ENCODE results near the gene BLM. TPM values are rescaled to one million over a fixed set of nuclear protein-coding genes. Genes with fewer than 3 reads are reported as not detected.

The BLM gene
- total and polyA plus RNA-seq, 2 of the 8 experiments (the other 6 are each of a cell fraction or from before 2014, with no cell fraction given) = 15.2 to 46.7 TPM

DNA sequence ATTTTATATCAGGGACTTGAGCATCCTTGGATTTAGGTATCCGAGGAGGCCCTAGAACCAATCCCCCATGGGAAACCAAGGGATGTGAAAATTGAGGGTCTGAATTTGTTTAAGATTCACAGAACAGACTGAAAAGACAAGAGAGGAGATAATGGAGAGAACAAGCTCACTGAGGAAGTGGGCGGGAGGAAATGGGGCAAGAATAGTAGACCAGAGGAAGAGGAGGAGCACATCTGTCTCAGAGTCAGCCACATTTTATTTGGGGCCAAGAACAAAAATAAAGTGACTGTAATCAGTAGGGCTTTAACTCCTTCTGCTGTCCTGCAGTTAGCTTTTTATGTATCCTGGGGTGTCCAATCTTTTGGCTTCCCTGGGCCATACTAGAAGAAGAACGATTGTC, 63.8 kb downstream of the BLM start:
- Histone ChIP-seq H2BK120ac (replicated peaks; ENCODE audit: low read depth, low read length) (no peak overlapping the region), H3K27me3 (replicated peaks in 1 of 4; ENCODE audit: control insufficient read depth in 3 of 4, extremely low read depth in 1 of 4, insufficient read depth in 3 of 4, low read length in 3 of 4) (no peaks in the 10 kb centered on the region), H3K4me2 (ENCODE audit: insufficient read depth in 1 of 2, low read depth in 2 of 2, low read length in 2 of 2) (no peak overlapping the region), H3K18ac (ENCODE audit: extremely low read depth, low read length) (no peak overlapping the region), H3K4me1 (replicated peaks in 1 of 4; ENCODE audit: control insufficient read depth in 3 of 4, insufficient read depth in 4 of 4, low read length in 3 of 4) (no peaks in the 10 kb centered on the region), H4K91ac (replicated peaks; ENCODE audit: insufficient read length, low read length) (no peak overlapping the region), H2BK15ac (ENCODE audit: low read length) (no peak overlapping the region), H2BK20ac (ENCODE audit: low read length) (no peak overlapping the region), H2AFZ (ENCODE audit: low read length) (no peak overlapping the region), H3K23ac (ENCODE audit: insufficient read length) (no peak overlapping the region), H3K36me3 (ENCODE audit: control insufficient read depth in 2 of 4, insufficient read depth in 4 of 4, low read length in 3 of 4) (peaks cover 1 to 20% (median 11%) of the 10 kb centered on the region in 4 experiments; a peak in 7 of 8 replicates), H3K9me3 (ENCODE audit: insufficient read depth in 2 of 2, low read depth in 1 of 2, low read length in 1 of 2) (no peaks in the 10 kb centered on the region), H3K14ac (ENCODE audit: insufficient read length) (no peak overlapping the region), H4K5ac (ENCODE audit: insufficient read length, low read depth, low read length) (no peak overlapping the region), H3K27ac (ENCODE audit: low read depth, low read length) (no peak overlapping the region), H3K23me2 (ENCODE audit: low read depth, low read length) (no peaks in the 10 kb centered on the region), H4K8ac (ENCODE audit: extremely low read depth, insufficient read depth, low read length) (no peak overlapping the region), H4K20me1 (replicated peaks in 1 of 2; ENCODE audit: control insufficient read depth in 1 of 2, insufficient read depth in 2 of 2, low read length in 2 of 2) (peaks cover 0 to 1% of the 10 kb centered on the region in 2 experiments), H2AK5ac (ENCODE audit: low read depth, low read length) (no peak overlapping the region), H3K79me1 (ENCODE audit: low read depth, low read length) (no peaks in the 10 kb centered on the region), H3K56ac (replicated peaks; ENCODE audit: insufficient read length, low read depth, low read length) (no peak overlapping the region), H2BK5ac (ENCODE audit: low read depth, low read length) (no peak overlapping the region), H2BK12ac (ENCODE audit: low read depth, low read length) (no peak overlapping the region), H3K79me2 (ENCODE audit: control insufficient read depth in 1 of 2, insufficient read depth in 2 of 2, low read length in 2 of 2) (no peaks in the 10 kb centered on the region), H3K9ac (replicated peaks in 1 of 4; ENCODE audit: extremely low read depth in 1 of 4, low read depth in 3 of 4, low read length in 3 of 4) (no peak overlapping the region), H3K4ac (replicated peaks; ENCODE audit: insufficient read length, low read depth, low read length) (no peak overlapping the region), H3K4me3 (ENCODE audit: extremely low read depth in 1 of 4, insufficient read depth in 2 of 4, low read depth in 3 of 4, low read length in 4 of 4) (no peak overlapping the region)
- POLR2A ChIA-PET (ENCODE audit: partially characterized antibody) = interaction anchor here (1.5 kb wide), 1 partner anchor 16 kb away, joined by 3 read pairs; no protein-coding TSS in a partner anchor
- WGBS, 2 experiments (ENCODE audit: extremely low coverage in 1 of 2, insufficient coverage in 1 of 2, insufficient read length in 1 of 2, insufficient replicate concordance in 2 of 2, low coverage in 1 of 2, low lambda C conversion rate in 2 of 2, missing lambda C conversion rate in 1 of 2) = 92% methylated on average over 3 of the region's 3 CpGs; no CpG with 5 or more reads in 1 of the 2 experiments
- FAIRE-seq (no peak), DNase-seq (ENCODE audit: low read depth in 1 of 2, low spot score in 2 of 2) (no peak)
- CTCF ChIA-PET (ENCODE audit: partially characterized antibody) = interaction anchor here (1.0 to 1.9 kb wide), 4 partner anchors 37 to 153 kb away, joined by 3 to 5 read pairs (median 4); partner anchors contain the start of gene MAN2A2
- TF ChIP-seq SP4 (IDR thresholded peaks at IDR 0.05; ENCODE audit: low read length) (no peak), MAFK (IDR thresholded peaks at IDR 0.05; ENCODE audit: low read depth, low read length) (no peak), SAP30 (IDR thresholded peaks at IDR 0.05; ENCODE audit: insufficient read depth, insufficient replicate concordance, low read length) (no peak), POU5F1 (IDR thresholded peaks at IDR 0.05; ENCODE audit: low read depth, low read length) (no peak), NANOG (IDR thresholded peaks at IDR 0.05; ENCODE audit: insufficient read depth, low read depth, low read length, poor library complexity, severe bottlenecking) (no peak)
- TF ChIP-seq, protein P1, sequence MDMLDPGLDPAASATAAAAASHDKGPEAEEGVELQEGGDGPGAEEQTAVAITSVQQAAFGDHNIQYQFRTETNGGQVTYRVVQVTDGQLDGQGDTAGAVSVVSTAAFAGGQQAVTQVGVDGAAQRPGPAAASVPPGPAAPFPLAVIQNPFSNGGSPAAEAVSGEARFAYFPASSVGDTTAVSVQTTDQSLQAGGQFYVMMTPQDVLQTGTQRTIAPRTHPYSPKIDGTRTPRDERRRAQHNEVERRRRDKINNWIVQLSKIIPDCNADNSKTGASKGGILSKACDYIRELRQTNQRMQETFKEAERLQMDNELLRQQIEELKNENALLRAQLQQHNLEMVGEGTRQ (IDR thresholded peaks at IDR 0.05; ENCODE audit: low read length) = no peak
- TF ChIP-seq, protein P2, sequence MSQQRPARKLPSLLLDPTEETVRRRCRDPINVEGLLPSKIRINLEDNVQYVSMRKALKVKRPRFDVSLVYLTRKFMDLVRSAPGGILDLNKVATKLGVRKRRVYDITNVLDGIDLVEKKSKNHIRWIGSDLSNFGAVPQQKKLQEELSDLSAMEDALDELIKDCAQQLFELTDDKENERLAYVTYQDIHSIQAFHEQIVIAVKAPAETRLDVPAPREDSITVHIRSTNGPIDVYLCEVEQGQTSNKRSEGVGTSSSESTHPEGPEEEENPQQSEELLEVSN (IDR thresholded peaks at IDR 0.05) = no peak

Measured in H1 (cell line).